GM12878 (cell line): ENCODE results near the gene SESTD1. TPM values are rescaled to one million over a fixed set of nuclear protein-coding genes. Genes with fewer than 3 reads are reported as not detected.

Experiments used
- ATAC-seq: fragments of 200-7000 bp; cut with Tn5 transposase; 3 replicates; pipeline ENCODE4 v1.9.1; 2020; ENCODE audit warnings: mild to moderate bottlenecking, moderate library complexity
- BruUV-seq: library from RNA; stranded (reverse); fragments of 400-500 nt; replicated peaks from 2 replicates; lab custom pipeline; 2021; lab: Mats Ljungman, UMichigan
- CTCF ChIA-PET: fragments of 300-600 bp; sonication (Branson Sonifier 250); formaldehyde crosslinking; extraction: SDS; loops from one replicate; lab custom pipeline; 2021; ENCODE audit warnings: inconsistent platforms; lab: Yijun Ruan, JAX
- POLR2A ChIA-PET: fragments of 350-600 bp; formaldehyde crosslinking; extraction: SDS; loops from one replicate; lab custom pipeline; 2021; ENCODE audit warnings: inconsistent platforms; lab: Charles Lee
- RAD21 ChIA-PET: fragments of 300-600 bp; sonication (Branson Sonifier 250); formaldehyde crosslinking; loops from one replicate; lab custom pipeline; 2023; ENCODE audit warnings: antibody characterized with exemption; ENCODE audit not compliant: unreplicated experiment; lab: Charles Lee
- SMC1A ChIA-PET: fragments of 300-600 bp; sonication (Branson Sonifier 250); formaldehyde crosslinking; loops from one replicate; lab custom pipeline; 2023; ENCODE audit not compliant: unreplicated experiment, uncharacterized antibody; lab: Charles Lee
- DNase-seq: peaks from one replicate; pipeline ENCODE4 v3.0.0-alpha.2; 2011; ENCODE audit warnings: low read depth, low spot score
- FAIRE-seq: peaks from 3 replicates; lab custom pipeline; 2011; peaks lifted over from hg19 to GRCh38; lab: Jason Lieb, UNC
- H2AFZ ChIP-seq: 2 replicates; pipeline ENCODE4 v1.6.0; 2011; ENCODE audit warnings: low read depth, low read length, control low read depth; ENCODE audit not compliant: control insufficient read depth
- H3K27ac ChIP-seq: 2 replicates; pipeline ENCODE4 v1.5.1; 2011; ENCODE audit warnings: control low read depth; ENCODE audit not compliant: control insufficient read depth, insufficient read depth
- H3K27me3 ChIP-seq, 2 experiments: replicated peaks in 1 of 2; 2 replicates each; pipeline versions ENCODE4 v1.6.0 to v1.6.1; 2011; ENCODE audit warnings: low read length in 1 of 2; ENCODE audit not compliant: control insufficient read depth in 2 of 2, insufficient read depth in 2 of 2
- H3K36me3 ChIP-seq, 2 experiments: 2 replicates each; pipeline ENCODE4 v1.5.1; 2011; ENCODE audit warnings: low read length in 1 of 2; ENCODE audit not compliant: control insufficient read depth in 2 of 2, insufficient read depth in 2 of 2
- H3K4me1 ChIP-seq: 2 replicates; pipeline ENCODE4 v1.6.1; 2011; ENCODE audit warnings: mild to moderate bottlenecking, low read length, moderate library complexity, mixed read lengths; ENCODE audit not compliant: control insufficient read depth, insufficient read depth
- H3K4me2 ChIP-seq: 2 replicates; pipeline ENCODE4 v1.6.0; 2011; ENCODE audit warnings: control low read depth; ENCODE audit not compliant: control insufficient read depth, insufficient read depth
- H3K4me3 ChIP-seq: fragments of 200-600 bp; sonication (generic); 2 replicates; pipeline ENCODE4 v1.5.1; 2016
- H3K79me2 ChIP-seq: 2 replicates; pipeline ENCODE4 v1.6.0; 2011; ENCODE audit warnings: low read length; ENCODE audit not compliant: control insufficient read depth, insufficient read depth
- H3K9ac ChIP-seq: 2 replicates; pipeline ENCODE4 v1.8.0; 2011; ENCODE audit warnings: low read length, control low read depth, mixed read lengths; ENCODE audit not compliant: control insufficient read depth, insufficient read depth
- H3K9me3 ChIP-seq: replicated peaks from 3 replicates; pipeline ENCODE4 v1.5.1; 2011; ENCODE audit warnings: mild to moderate bottlenecking, low read length; ENCODE audit not compliant: control insufficient read depth, insufficient read depth
- H4K20me1 ChIP-seq: 2 replicates; pipeline ENCODE4 v1.6.0; 2011; ENCODE audit not compliant: control insufficient read depth, insufficient read depth
- CBX3 ChIP-seq: fragments of 200-600 bp; sonication (generic); IDR thresholded peaks from 2 replicates; pipeline ENCODE4 v1.6.1; 2016; ENCODE audit warnings: low read depth, borderline replicate concordance
- FOXM1 ChIP-seq: IDR thresholded peaks from 2 replicates; pipeline ENCODE4 v1.6.1; 2012; ENCODE audit warnings: low read depth, mild to moderate bottlenecking, inconsistent platforms, low read length, moderate library complexity
- MYB ChIP-seq: fragments of 150-350 bp; IDR thresholded peaks from 2 replicates; pipeline ENCODE4 v1.6.1; 2014; ENCODE audit warnings: mild to moderate bottlenecking, low read depth, low read length, borderline replicate concordance
- NR2C1 ChIP-seq: fragments of 450-650 bp; IDR thresholded peaks from 2 replicates; pipeline ENCODE4 v1.6.1; 2017; ENCODE audit warnings: antibody characterized with exemption, mild to moderate bottlenecking, moderate library complexity
- POLR2A ChIP-seq: IDR thresholded peaks from 2 replicates; pipeline ENCODE4 v1.6.1; 2011; ENCODE audit warnings: low read depth, mild to moderate bottlenecking, low read length
- RFX5 ChIP-seq: IDR thresholded peaks from 2 replicates; pipeline ENCODE4 v1.6.1; 2011; ENCODE audit warnings: low read depth, low read length, improper control_type of control experiment
- ZNF384 ChIP-seq: IDR thresholded peaks from 2 replicates; pipeline ENCODE4 v1.6.1; 2012; ENCODE audit warnings: low read depth, mild to moderate bottlenecking, low read length, improper control_type of control experiment, borderline replicate concordance
- ZSCAN29 ChIP-seq: fragments of 450-650 bp; IDR thresholded peaks from 2 replicates; pipeline ENCODE4 v1.6.1; 2017; ENCODE audit warnings: mild to moderate bottlenecking, moderate library complexity
- WGBS: methylation state at CpG from one replicate; pipeline ENCODE4 v1.1.6; 2016; ENCODE audit warnings: low lambda C conversion rate; ENCODE audit not compliant: insufficient replicate concordance, insufficient coverage; ENCODE audit errors: missing lambda C conversion rate; 5-methylcytosine and 5-hydroxymethylcytosine counted together
- in situ Hi-C: fragments of 300-500 bp; cut with MboI; formaldehyde crosslinking; loops from 9 replicates; pipeline ENCODE4 v1.14.3; 2018; ENCODE audit warnings: mixed read lengths
- intact Hi-C: fragments of 100-400 bp; cut with micrococcal nuclease; formaldehyde crosslinking; loops from one replicate; pipeline ENCODE4 v1.14.2; 2022; ENCODE audit not compliant: unreplicated experiment
- polyA plus RNA-seq, 11 experiments: library from polyadenylated mRNA; depleted of rRNA in 4 of 11; unstranded in 6 of 11; stranded (reverse) in 5 of 11; fragments of >200 nt; fragmentation: Nextera tagmentation in 4 of 11; fragmentation: Illumina TruSeq in 1 of 11; extraction: Ambion mirVana in 4 of 11; extraction: Trizol in 1 of 11; gene quantifications; 1 replicate in 1 of 11; 2 replicates in 10 of 11; pipeline versions ENCODE4 v1.2.1 to v1.2.3, GENCODE V29; 2011 to 2016; ENCODE audit warnings: inconsistent platforms in 2 of 11, missing spikeins in 2 of 11, low read depth in 1 of 11
- total RNA-seq, 4 experiments: library from RNA; depleted of rRNA in 3 of 4; stranded (reverse); fragments of >200 nt in 3 of 4; fragmentation: Illumina TruSeq in 1 of 4; extraction: Trizol in 1 of 4; gene quantifications; 2 replicates each; pipeline versions ENCODE4 v1.2.1 to v1.2.3, GENCODE V29; 2013 to 2021
- TF ChIP-seq, protein P1 (sequence below): fragments of 450-650 bp; IDR thresholded peaks from 2 replicates; pipeline ENCODE4 v1.6.1; 2016; ENCODE audit warnings: mild to moderate bottlenecking, moderate library complexity, borderline replicate concordance

The SESTD1 gene
- total and polyA plus RNA-seq, 10 of the 15 experiments (the other 5 are each of a cell fraction or from before 2014, with no cell fraction given): 4.4 to 22.7 (median 9.5) TPM

DNA sequence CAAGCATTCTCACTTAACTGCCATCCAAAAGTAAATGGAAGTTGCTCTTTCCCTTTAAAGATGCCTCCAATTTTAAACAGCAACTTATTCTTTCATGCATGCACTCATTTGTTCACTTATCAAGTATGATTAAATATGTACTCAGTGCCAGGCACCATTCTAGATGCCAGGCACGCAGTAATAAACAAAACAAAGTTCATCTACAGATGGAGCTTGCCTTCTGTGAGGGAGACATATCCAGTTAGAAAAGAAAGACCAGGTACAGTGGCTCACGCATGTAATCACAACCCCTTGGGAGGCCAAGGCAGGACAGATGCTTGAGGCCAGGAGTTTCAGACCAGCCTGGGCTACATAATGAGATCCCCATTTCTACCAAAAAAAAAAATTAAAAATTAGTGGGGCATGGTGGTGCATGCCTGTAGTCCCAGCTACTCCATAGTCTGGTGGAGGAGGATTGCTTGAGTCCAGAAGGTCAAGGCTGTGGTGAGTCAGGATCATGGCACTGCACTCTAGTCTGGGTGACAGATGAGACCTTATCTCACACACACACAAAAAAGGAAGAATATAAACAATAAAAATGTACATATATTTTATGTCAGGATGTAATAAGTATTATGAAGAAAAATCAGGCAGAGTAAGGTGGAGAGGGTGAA lies 195.5 kb downstream of the SESTD1 start:
- CTCF ChIA-PET: interaction anchor here (1.2 kb wide), 1 partner anchor 20 kb away, joined by 3 read pairs; no protein-coding TSS in a partner anchor
- SMC1A ChIA-PET: no interaction called here
- no peaks in the 10 kb centered on the region for H3K36me3 ChIP-seq
- no peak for ATAC-seq
- RAD21 ChIA-PET: no interaction called here
- POLR2A ChIA-PET: no interaction called here
- TF ChIP-seq MYB: no peak
- TF ChIP-seq RFX5: no peak
- no peak for TF ChIP-seq ZSCAN29
- TF ChIP-seq POLR2A: no peak
- no peak for TF ChIP-seq NR2C1
- TF ChIP-seq, protein P1, sequence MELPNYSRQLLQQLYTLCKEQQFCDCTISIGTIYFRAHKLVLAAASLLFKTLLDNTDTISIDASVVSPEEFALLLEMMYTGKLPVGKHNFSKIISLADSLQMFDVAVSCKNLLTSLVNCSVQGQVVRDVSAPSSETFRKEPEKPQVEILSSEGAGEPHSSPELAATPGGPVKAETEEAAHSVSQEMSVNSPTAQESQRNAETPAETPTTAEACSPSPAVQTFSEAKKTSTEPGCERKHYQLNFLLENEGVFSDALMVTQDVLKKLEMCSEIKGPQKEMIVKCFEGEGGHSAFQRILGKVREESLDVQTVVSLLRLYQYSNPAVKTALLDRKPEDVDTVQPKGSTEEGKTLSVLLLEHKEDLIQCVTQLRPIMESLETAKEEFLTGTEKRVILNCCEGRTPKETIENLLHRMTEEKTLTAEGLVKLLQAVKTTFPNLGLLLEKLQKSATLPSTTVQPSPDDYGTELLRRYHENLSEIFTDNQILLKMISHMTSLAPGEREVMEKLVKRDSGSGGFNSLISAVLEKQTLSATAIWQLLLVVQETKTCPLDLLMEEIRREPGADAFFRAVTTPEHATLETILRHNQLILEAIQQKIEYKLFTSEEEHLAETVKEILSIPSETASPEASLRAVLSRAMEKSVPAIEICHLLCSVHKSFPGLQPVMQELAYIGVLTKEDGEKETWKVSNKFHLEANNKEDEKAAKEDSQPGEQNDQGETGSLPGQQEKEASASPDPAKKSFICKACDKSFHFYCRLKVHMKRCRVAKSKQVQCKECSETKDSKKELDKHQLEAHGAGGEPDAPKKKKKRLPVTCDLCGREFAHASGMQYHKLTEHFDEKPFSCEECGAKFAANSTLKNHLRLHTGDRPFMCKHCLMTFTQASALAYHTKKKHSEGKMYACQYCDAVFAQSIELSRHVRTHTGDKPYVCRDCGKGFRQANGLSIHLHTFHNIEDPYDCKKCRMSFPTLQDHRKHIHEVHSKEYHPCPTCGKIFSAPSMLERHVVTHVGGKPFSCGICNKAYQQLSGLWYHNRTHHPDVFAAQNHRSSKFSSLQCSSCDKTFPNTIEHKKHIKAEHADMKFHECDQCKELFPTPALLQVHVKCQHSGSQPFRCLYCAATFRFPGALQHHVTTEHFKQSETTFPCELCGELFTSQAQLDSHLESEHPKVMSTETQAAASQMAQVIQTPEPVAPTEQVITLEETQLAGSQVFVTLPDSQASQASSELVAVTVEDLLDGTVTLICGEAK: no peak
- no peak for TF ChIP-seq ZNF384
- no peak for TF ChIP-seq CBX3
- TF ChIP-seq FOXM1: no peak
- TF ChIP-seq, all 136 proteins: peak for 0
- Histone ChIP-seq H2AFZ (no peak overlapping the region), H3K4me1 (no peaks in the 10 kb centered on the region), H3K79me2 (no peaks in the 10 kb centered on the region), H3K4me3 (no peak overlapping the region), H3K27me3 (no peaks in the 10 kb centered on the region), H3K4me2 (no peak overlapping the region), H3K9ac (no peak overlapping the region), H3K9me3 (peaks cover 1% of the 10 kb centered on the region), H3K27ac (no peak overlapping the region), H4K20me1 (no peaks in the 10 kb centered on the region)
- no TSS peak for BruUV-seq
- FAIRE-seq: no peak
- WGBS: 61% methylated on average over 2 of the region's 2 CpGs
- intact Hi-C loops (no loop called here), in situ Hi-C loops (no loop called here)
- DNase-seq: no peak
